ENCODE data around the gene BRCA2. TPM values are rescaled to one million over a fixed set of nuclear protein-coding genes. Genes with fewer than 3 reads are reported as not detected.

The BRCA2 gene
- 1.0 and 1.3 TPM in 2 replicates for total RNA-seq

GRCh38 chr13:32315238-32316027 is at the start of gene BRCA2, which contains the start of gene ZAR1L:
Gene BRCA2, plus strand, starts transcription at chr13:32315508. Its CDS starts 953 bp downstream, at chr13:32316461.
Gene ZAR1L, minus strand, starts transcription at chr13:32315363. Its CDS starts 3,438 bp downstream, at chr13:32311925.

DNA sequence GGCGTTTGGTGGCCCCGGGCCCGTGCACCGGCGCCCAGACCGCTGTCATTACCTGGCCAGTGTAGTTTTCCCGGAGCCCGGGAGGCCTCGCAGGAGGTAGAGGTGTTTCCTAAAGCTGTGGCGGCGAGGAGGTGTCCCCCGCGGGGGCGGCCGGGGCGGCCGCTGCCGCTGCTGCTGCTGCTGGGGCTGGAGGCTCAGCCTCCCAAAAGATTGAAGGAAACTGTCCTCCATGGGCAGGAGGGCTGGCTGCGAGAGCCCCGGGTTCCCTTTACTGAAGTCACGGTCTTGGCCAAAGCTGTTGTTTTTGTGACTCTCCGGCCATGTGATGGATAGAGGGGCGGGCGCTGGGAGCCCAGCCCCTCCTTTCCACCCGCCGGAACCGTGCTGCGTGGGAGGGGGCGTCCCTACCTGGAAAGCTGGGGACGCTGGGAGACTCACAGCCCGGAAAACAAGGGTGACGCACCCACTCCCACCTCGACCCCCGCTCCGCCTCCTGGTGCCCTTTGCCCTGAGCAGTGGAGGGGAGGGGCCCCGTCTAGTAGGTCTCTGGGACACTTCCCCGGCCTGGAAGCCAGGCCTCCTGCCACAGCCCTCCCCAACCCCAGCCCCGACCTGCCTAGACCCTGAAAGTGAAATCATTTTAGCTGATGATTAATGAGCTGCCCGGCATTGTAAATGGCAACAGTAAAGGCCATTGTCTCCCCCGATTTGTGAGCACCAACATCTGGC is 112.7 kb downstream of the BRCA2 start, which contains the start of gene N4BP2L1:
N4BP2L1 (minus strand) TSS at position 279 of the 729 bp plus-strand sequence; CDS start at position 231, 48 bp downstream.

Other genes starting within 250 kb of the BRCA2 start
- not detected in 2 replicates for gene ZAR1L, start 145 bp upstream of the BRCA2 start, total RNA-seq
- 2.7 and 3.8 TPM in 2 replicates for gene N4BP2L1, start 112.6 kb downstream of the BRCA2 start, total RNA-seq
- 89.4 and 101 TPM in 2 replicates for gene N4BP2L2, start 223.3 kb downstream of the BRCA2 start, total RNA-seq

Measured in bronchial smooth muscle cell (primary cell).